GM18517 (cell line): ENCODE results near the gene FNDC10.

ENCODE experiments used
- ATAC-seq: cut with Tn5 transposase; IDR thresholded peaks from one replicate; pipeline ENCODE4 v1.9.1; 2021; ENCODE audit warnings: mild to moderate bottlenecking, moderate library complexity; ENCODE audit not compliant: unreplicated experiment

FNDC10 gene

GRCh38 chr1:1550087-1550486 lies 49.8 kb downstream of the FNDC10 start:
- ATAC-seq: no peak

- ATAC-seq: no peak
Observed at GRCh38 chr1:1548591-1548990, 51.3 kb downstream of the FNDC10 start.
